Left hindlimb (tissue), 1 donor: ENCODE data around the gene DISP3.

ENCODE experiments used
- DNase-seq: peaks from one replicate; pipeline ENCODE4 v3.0.0-alpha.2; 2018

DISP3 gene

DNA sequence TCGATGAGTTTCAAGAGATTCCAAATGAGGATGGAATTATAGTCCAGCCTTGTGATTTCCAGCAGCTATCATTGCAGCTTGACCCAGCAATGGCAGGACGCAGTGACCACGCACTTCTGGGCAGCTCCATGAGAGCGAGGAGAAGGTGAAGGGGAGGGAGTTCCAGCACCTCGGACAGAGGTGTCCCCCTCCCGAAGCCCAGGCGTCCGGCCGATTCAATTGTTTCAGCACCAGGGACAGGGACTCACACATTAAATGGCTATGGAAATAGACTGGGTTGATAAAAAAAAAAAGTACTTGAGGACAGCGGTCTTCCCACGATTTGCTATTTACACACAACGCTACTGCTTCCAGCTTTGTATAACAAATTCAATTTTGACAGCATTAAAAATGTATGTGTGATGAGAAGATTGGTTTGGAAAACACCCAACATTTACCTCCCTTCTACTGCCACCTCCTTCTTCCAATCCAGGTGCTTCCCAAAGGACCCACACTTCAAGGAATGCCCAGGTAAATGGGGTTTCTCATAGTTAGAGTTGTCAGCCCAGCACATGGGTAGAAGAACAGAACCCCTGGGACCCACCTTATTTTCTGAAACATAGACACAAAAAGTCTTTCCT, 71.8 kb downstream of the DISP3 start:
- peak; percentile 83 for DNase-seq

GRCh38 chr1:11558276-11558675, 79.3 kb downstream of the DISP3 start:
- DNase-seq: no peak

- no peak for DNase-seq
Observed at GRCh38 chr1:11558871-11559590, 80.1 kb downstream of the DISP3 start.

GRCh38 chr1:11559591-11559970, 80.6 kb downstream of the DISP3 start:
- no peak for DNase-seq

GRCh38 chr1:11560061-11560460, 81.1 kb downstream of the DISP3 start:
- DNase-seq: no peak

- DNase-seq: no peak
Observed at GRCh38 chr1:11561740-11562139, 82.8 kb downstream of the DISP3 start.

- DNase-seq: no peak
Observed at GRCh38 chr1:11562664-11563063, 83.7 kb downstream of the DISP3 start.

DNA sequence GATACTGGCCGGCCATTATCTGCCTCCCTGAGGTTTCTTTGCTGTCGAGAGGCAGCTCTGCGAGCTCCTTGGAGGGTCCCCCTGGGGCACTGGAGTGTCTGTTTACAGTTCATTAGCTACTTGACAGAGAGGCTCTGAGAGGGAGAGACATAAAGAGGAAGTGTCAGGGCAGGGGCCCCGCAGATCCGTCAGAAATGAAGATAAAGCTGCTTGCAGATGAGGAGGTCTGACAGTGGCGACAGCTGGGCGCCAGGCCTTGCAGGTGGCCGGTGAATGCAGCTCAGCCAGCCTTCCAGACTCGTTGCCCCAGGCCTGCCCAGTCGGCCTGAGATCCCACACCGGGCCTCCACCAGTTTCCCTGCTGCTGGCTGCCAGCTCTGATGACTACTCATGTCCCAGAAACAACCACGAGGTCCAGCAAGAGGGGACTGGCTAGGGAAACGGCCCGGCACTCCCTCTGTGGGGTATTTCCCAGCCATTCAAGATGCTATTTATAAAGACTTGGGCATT, 84.7 kb downstream of the DISP3 start:
- no peak for DNase-seq

DNA sequence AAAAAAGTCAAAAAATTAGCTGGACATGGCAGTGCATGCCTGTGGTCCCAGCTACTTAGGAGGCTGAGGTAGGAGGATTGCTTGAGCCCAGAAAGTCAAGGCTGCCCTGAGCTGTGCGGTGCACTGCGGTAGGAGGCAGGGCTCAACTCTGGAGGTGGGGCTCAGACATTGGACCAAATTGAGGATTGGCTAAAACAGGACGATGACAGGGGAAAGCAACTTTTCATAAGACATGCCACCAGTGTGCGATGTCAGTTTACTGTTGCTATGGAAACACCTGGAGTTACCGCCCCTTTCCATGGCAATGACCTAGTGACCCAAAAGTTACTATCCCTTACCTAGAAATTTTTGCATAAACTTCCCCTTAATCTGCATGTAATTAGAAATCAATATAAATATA, 85.3 kb downstream of the DISP3 start:
- no peak for DNase-seq

GRCh38 chr1:11566042-11566850, 87.3 kb downstream of the DISP3 start:
- no peak for DNase-seq

GRCh38 chr1:11567244-11568065, 88.5 kb downstream of the DISP3 start:
- DNase-seq: no peak

- DNase-seq: no peak
Observed at GRCh38 chr1:11568687-11569086, 89.7 kb downstream of the DISP3 start.

DNA sequence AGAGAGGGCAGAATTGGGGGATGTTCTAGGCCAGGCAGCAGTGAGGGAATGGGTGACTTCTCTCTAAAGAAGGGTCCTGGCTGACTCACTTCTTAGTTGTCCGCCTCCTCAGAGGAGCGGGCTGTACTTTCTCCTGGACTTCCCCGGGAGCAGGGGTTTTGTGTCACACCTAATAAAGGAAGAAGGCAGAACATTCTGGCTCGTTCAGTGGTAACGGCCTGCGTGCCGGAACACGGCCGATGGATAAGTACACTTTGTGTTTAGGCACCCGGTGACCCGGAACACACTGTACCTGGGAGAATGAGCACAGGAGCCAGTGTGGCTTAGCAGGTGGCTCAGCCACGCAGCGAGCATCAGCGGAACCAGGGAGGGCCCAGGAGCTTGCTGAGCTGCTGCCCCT, 90.6 kb downstream of the DISP3 start:
- no peak for DNase-seq

DNA sequence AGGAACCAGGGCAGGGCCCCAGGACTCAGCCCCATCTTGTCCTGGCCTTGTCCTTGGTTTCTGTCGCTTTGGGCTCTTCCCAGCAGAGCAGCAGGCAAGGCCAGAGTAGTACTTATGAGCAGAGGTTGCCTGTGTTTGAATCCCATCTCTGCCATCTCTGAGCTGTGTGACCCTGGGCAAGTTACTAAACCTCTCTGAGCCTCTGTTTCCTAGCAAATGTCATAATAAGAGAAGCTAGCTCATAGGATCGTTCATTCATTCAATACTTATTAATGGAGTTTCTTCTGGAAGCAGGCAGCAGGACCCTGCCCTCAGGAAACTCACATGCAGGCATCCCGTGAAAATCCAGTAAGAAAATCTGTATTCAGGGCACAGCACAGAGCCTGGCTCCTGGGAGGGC, 91.0 kb downstream of the DISP3 start:
- no peak for DNase-seq

DNA sequence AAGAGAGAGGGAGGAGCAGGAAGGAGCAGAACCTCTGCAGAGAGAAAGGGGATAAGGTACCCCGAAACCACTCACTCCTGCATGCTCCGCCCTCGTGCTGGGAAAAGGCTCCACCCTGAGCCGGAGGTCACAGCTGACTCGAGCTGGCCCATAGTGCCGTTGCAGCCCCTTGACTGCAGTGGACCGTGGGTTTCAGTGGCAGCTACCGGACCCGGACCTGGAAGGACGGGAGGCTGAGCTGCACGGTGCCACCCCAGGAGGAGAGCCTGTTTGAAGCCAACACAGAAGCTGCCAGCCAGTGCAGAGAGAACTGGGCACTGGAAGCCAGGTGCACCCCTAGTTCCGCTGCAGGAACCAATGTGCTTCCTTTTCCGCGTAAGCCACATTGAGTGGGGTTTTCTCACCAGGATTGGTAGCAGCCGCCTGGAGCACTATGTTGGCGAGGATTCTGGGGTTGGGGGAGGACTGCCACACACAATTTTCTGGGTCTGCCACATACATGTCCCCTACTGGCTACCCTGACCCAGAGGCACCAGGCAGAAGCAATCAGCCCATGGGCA, 91.9 kb downstream of the DISP3 start:
- DNase-seq: no peak

DNA sequence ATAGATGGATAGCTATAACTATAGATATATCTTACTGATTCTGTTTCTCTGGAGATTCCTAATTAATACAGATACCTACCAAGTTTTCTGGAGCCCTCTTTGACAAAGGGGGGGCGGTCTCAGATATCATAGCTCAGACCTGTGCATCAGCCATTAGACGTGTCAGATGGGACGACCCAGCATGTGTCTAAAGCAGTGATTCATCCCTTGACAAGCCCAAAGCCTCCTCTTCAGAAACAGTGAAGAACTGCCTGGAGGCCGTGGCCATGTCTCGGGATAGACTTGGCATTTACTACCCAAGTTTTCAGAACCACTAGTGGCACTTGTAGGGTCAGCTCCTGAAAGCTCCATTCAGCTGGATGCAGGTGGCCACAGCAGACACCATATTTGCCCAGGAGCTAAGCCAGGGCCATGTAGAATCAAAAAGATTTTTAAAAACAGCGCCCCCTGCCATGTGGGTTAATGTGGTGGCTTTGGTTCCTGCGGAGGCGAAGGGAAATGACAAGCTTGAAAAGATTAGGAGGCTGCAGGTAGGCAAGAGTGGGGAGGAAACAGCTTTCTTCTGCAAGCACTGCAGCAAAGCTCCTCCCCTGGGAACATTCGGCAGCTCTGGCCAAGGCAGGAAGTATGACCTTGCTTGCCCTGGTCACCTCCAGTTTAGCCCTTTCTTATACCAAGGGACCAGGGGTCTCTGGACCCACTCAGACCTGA, 93.1 kb downstream of the DISP3 start:
- no peak for DNase-seq

- DNase-seq: no peak
Observed at GRCh38 chr1:11573116-11573692, 94.2 kb downstream of the DISP3 start.

DNA sequence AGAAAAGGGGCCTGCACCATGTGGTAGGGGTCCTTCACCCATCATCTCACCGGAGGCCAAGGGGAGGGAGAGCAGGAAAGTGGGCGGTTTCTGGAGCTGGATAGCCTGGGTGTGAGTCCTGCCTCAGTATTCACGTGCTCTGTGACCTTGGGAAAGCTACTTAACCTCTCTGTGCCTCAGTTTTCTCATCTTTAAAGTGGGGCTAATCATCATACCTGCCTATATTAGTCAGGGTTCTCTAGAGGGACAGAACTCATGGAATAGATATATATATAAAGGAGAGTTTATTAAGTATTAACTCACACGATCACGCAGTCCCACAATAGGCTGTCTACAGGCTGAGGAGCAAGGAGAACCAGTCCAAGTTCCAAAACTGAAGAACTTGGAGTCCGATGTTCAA, 96.6 kb downstream of the DISP3 start:
- no peak for DNase-seq

DNA sequence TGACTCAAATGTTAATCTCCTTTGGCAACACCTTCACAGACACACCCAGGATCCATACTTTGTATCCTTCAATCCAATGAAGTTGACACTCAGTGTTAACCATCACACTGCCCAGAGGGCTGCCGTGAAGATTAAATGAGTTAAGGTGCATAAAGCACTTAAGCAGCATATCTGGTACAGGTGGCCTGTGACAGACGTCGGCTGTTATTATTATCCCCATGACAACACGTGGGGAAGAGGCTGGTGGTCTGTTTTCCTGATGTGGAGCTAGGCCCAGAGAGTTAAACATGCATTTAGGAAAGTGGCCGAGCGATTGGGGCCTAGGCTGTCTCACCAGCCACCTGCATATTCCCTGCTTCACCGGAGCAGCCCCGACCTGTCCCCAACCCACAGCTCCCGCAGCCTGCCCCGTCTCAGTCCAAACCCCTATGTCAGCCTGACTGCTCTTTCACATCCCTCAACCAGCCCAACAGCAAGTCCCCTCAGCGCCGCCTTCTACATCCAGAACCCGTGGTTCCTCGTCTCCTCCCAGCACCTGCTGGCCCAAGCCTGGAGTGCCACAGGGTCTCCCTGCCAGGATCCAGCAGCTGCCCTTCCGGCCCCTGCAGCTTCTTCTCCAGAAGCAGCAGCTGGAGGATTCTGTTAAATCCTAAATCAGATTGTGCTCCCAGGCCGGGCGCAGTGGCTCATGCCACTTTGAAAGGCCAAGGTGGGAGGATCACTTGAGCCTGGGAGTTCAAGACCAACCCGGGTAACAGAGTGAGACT, 97.3 kb downstream of the DISP3 start:
- no peak for DNase-seq

DNA sequence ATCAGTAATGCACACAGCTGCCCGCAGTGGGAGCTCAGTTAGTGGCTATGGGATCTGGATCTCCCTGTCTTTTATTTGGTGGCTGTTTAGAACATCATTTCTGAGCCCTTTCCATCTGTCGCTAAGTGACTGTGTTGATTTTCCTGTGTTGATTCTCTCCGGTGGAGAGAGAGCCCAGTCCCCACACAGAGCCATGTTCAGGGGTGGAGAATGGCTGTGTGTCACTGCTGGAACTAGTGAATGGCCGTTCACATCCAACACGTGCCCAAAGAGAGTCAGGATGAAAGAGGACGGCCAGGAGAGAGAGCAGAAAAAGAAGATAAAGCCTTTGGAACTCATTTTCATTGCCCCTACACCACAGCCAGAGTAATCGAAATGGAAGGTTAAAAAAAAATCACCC, 99.0 kb downstream of the DISP3 start:
- DNase-seq: no peak

GRCh38 chr1:11579506-11579905, 100.6 kb downstream of the DISP3 start:
- DNase-seq: no peak
